Stimulated activated CD8-positive, alpha-beta memory T cell treated with anti-CD3 and anti-CD28 coated beads, Interleukin-7, amount 100 ng/mL, for 1 hour (primary cell): Measurements from ENCODE around the gene SYMPK.
"Not testable (repeated sequence)": the region's sequence is repeated elsewhere in the genome, so short reads cannot be mapped to it uniquely, and the experiment has no call there.

Experiments
- DNase-seq, 2 donors: peaks; one replicate each; pipeline ENCODE4 v3.0.0-alpha.2; 2020; ENCODE audit warnings: low read depth in 2 of 2

The SYMPK gene

DNA sequence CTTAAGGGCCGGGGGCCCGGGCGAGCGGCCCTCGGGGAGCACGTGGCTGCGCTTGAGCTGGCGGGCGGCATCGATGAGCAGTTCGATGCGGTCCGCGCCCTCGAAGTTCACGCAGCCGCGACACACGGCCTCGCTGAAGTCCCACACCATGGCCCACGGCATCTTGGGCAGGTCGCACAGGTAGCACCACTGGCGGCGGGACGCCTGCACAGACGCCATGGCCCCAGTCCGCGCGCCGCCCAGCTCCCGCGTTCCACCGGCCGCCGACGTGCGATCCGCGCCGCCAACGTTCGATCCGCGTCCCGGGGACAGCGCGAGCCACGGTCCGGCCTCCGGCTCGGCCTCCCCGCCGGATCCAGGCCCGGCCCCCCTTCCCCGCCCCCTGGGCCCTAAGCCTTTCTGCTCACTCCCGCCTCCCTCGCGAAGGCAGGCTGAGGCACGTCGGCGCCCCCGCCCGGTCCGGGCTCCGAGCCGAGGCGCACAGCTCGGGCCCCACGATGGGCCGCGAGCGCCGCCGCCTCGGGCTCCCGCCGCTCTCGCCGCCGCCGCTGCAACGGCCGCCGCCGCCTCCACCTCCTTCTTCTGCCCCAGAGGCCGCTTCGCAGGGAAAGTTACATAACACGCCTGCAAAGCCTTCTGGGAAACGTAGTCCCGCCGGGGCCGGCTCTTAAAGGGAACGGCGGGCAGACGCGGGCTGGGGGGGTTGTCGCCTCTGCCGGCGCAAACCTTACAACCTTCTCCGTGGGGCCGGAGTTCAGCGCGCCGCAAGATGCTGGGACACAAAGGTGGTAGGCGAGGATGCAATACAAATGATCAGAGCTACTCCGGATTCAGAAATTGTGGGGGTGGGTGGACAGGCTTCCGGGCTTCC, 22.8 kb upstream of the SYMPK start, which contains the start of gene IRF2BP1:
Gene IRF2BP1 (minus strand): TSS at position 586 of the 871 bp plus-strand sequence. CDS start 367 bp downstream, at position 219.
- DNase-seq: peak; percentile 71 to 77

DNA sequence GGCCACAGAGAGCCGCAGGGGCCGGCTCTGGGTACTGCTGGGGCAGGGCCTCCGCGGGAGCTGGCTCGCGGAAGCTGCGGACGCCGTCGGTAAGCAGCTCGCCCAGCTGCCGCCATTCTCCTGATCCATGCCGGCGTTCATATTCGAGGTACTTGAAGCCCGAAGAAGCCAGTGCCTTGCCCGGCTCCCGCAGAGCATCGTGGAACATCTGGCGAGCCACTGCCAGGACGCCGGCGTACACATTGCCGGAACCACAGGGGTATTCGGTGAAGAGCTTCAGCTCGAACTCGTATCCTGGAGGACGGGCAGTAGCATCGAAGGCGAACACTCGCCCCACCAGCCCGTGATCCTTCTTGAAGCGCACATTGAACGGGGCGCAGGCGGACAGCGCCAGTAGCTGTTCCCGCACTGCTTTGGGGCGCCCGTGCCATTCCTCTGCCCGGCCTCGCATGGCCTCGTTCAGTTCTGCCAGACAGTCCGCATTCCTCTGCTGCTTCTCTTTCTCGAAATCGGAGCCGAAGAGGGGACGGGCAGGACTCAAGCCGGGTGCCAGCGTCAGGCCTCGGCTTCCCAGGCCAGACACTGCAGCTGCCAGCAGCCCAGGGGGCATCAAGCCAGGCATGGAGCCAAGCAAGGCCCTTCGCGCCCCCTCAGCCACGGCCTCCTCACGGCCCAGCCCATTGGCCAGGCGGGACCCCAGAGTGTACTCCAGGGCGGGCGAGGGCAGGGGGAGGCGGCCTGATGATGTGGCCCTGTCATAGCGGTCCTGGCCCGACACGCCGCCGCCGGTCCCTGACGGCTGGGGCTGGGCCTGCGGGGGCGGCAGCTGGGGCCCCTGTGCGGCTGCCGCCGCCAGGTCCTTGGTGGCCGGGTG, 22.0 kb upstream of the SYMPK start:
- no peak for DNase-seq

DNA sequence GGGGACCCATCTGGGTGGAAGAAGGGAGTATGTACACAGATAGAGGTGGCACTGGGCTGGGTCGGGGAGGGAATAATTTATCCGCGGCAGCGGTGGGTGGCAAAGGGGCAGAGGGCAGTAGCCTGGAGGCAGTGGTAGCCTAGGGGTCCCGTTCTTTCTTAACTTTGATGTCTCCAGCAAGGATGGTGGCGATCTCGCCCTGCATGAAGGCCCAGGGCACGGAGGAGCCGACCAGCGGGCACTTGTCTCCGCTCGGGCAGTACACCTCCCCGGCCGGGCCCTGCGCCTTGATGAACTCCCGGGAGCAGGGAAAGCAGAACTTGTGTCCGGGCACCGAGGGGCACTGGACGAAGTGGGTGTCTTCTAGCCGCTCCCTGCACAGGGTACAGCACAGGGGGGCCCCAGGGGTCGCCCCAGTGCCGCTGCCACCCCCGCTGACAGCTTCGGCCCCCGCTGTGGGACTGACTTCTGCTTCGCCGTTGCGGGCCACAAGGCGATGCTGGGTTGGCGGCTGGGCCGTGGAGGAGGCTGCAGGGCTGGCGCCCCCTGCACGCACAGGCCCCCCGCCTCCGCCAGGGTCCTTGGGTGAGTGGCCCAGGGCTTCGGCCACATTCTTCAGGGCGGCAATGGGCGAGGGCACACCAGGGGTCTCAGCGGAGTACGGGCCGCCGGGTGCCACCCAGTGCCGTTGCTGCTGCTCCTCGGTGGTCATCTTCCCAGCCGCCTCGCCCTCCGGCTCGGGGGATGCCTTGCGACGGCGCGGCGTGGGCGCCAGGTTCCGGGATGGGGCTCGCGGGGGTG, 21.1 kb upstream of the SYMPK start:
- DNase-seq: no peak

DNA sequence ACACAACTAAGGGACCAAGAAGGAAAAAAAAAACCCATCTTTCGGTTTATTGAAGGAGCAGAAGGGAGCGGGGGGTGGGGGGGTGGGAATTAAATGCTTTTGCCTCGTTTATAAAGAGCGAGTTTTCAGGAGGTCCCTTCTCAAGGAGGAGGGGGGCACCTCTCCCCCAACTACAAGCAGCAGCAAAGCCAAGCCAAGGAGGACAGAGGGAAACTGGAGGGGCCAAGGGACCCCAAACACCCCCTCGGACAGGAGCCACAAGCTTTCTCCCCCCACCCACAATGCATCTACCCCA, 20.6 kb upstream of the SYMPK start:
- DNase-seq: no peak

DNA sequence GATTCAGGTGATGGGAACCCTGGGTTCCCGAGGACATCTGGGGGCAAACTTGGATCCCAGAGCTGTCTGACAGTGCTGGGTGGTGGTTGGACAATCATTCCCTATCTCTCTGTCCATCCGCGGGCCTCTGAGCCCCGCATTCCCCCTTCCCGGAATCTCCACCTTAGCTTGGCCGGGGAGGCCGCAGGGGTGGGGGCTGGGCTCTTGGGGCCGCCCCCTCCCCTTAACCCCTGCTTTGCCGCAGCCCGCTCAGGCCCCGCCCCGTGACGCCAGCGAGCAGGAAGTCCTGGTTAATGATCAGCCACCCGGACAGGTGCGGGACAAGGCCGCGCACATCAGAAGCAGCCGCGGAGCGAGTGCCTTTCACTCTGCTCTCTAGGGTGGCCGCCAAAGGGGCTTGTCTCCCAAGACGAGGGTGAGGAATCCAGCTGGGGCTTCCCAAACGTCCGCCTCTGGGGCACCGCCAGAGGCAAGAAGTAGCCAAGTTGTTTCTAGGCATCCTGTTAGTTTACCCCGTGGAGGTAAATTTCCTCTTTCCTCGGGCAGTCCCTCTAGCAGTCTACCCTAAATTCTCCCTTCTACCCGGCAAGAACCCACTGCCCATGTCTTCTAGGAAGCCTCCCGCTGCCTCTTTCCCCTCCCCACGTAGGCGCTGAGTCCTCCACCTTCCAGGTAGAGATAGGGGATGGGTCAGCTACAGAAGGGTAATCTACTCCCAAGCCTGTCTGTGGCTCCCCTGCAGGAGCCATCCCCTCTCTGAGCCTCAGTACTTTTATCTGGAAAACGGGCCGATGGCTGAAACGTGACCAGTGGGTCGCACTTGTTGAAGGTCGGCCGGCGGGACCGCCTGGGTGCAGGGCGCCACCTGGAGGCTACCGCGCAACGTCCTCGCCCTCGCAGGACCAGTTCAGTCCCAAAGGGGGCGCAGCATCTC, 20.0 kb upstream of the SYMPK start:
- peak; percentile 63 to 68 for DNase-seq

DNA sequence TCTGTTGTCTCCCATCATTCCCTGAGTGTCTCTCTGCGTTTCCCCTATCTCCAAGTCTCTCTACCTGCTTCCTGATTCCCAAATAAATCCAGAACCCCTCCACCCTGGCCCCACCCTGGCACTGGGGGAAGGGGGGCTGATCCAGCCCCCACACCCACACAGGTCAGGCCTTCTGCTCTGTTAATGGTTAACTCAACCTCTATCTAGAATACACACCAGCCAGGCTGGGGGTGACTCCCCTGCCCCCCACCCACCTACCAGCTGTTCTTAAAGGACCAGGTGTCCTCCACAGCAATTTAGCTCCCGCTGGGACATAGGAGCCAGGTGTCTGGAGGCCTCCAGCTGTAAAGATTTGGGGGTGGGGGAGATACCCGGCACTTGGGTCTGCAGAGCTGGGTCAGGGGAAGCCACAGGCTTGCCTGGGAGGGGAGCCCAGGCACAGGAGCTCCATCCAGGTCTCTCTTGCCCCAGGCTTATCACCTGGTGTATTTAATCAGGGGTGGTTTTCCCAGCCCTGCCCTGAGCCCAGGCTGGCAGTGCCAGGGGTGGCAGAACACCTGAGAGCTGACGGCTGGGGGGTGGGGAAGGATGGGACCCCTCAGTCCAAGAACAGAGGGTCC, 19.1 kb upstream of the SYMPK start:
- no peak for DNase-seq

DNA sequence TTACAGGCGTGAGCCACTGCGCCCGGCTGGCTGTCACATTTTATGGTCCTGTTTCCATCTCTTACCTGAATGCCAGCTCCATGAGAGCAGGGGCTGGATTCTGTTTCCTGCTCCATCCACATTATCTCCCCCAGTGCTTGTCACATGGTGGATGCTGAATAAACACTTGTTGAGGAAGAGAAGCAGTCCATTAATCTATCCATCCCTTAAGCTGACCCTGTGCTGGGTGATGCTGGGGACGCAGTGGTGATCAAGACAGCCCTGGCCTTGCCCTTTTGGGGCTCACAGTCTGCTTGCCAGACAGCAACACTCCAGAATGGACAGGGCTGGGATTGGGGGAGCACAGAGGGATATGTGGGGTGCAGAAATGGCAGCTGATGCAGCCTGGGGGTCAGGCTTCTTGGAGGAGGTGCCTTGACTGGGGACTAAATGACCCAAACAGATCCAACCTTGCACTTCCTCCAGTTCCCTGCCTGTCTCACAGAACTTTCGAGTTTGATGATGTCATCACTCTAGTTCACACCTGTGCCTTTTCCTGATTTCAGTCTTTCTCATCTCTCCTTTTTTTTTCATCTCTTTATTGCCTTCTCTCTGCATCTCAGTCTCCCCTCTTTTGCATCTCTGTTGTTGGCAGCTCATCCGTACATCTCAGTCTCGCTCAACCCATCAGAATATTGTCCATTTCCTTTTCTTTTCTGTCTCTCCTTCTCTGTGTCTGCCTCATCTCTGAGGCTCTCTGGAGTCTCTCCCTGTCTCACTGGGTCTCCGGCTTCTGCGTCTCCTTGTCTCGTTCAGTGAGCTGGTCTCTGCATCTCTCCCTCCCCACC, 18.3 kb upstream of the SYMPK start:
- no peak for DNase-seq

DNA sequence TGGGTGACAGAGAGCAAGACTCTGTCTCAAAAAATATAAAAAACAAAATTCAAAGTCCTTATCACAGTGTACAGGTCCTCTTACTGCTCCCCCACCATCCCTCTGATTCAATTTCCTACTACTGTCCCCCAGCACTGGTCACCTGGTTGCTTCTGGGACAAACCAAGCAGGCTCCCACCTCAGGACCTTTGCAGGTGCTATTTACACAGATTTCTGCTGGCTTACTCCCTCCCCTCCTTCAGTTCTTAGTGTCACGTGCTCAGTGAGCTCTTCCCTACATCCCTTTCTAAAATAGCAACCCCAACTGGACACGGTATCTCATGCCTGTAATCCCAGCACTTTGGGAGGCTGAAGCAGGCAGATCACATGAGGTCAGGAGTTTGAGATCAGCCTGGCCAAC, 17.0 kb upstream of the SYMPK start:
- DNase-seq: no peak

DNA sequence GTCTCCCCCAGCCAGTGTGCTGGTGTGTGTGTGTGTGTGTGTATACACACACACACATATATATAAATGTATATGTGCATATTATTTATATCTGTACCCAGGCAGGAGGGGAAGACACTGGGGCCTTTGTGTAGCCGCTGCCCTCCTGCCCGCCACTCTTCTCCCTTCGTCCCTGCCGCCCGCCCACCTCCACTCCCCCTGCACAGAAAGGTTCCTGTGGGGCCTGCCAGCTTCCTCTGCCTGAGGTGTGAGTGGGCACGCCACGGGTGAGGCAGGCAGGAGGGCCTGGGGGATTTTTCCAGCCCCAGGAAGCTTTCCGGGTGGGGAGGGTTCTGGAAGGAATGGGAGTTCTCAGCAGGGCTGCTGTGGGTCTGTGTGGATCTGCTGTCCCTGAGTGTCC, 16.1 kb upstream of the SYMPK start:
- no peak for DNase-seq

DNA sequence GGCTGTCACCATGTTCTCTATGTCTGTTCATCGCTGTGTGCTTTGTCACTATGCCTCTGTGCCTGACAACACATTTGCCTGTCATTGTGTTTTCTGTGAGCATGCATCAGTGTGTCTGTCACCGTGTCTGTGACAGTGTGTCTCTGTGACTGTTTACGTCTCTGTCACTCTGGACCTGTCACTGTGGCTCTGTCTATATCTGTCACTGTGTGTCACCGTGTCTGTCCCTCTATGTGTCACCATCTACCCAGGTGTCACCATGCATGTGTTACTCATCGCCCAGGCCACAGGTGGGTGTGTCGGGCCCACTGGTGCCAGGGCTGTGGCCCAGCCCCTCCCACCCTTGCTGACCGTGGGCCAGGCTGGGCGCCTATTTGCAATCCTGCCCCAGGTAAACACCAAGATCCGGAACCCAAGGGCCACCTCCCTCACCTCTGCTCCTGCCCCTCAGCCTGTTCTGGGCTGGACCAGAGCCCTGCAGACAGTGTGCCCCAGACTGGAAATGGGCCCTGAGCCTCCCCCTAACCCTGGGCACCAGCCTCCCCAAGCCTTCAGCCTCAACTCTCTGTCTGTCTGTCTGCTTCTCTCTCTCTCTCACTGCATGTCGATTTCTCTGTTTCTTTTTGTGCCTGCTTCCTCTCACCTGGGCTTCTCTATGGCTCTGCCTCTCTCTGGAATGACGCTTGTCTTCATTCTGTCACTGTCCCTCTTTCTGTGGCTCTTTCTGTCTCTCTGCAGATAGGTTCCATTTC, 15.3 kb upstream of the SYMPK start:
- no peak for DNase-seq

- no peak for DNase-seq
Observed at GRCh38 chr19:45876411-45877197, 13.7 kb upstream of the SYMPK start.

GRCh38 chr19:45876161-45876410, 13.1 kb upstream of the SYMPK start:
- DNase-seq: no peak

- DNase-seq: no peak
Observed at GRCh38 chr19:45874620-45874966, 11.6 kb upstream of the SYMPK start.

DNA sequence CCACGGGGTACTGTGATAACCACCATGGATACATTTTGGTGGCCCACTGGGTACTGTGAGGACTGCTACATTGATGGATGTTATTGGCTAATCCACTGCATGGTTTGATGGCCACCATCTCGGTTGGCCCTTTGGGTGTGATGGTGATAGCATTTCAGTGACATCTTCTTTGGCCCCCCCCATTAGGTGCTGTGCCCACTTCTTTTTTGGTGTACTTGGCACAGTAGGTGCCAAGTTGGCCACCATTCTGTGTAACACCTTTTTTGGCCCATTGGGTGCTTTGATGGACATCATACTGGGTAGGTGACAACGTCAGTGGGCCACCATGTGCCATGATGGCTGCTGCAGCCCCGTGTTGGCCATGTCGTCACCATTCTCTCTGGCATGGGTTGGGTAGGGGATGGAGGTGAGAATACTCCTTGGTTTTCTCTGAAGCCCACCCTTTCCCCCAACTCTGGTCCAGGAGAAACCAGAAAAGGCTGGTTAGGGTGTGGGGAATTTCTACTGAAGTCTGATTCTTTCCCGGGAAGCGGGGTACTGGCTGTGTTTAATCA, 10.3 kb upstream of the SYMPK start:
- no peak for DNase-seq

- no peak for DNase-seq
Observed at GRCh38 chr19:45872095-45872919, 9.4 kb upstream of the SYMPK start.

DNA sequence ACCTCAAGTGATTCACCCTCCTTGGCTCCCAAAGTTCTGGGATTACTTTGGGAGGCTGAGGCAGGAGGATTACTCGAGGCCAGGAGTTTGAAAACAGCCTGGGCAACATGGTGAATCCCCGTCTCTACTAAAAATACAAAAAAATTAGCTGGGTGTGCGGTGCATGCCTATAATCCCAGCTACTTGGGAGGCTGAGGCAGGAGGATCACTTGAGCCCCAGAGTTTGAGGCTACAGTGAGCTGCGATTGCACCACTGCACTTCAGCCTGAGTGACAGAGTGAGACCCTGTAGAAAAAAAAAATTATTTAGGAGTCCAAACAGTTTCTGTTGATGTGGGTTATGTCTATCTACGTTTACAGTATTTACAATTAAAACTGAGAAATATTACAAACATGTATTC, 7.9 kb upstream of the SYMPK start:
- DNase-seq: no peak

GRCh38 chr19:45867241-45867640, 4.3 kb upstream of the SYMPK start:
- DNase-seq: not testable (repeated sequence)
